ENCODE results near the gene HPCAL1. TPM values are rescaled to one million over a fixed set of nuclear protein-coding genes. Genes with fewer than 3 reads are reported as not detected.

Gene HPCAL1
- total and polyA plus RNA-seq, 10 of the 15 experiments (the other 5 are each of a cell fraction or from before 2014, with no cell fraction given), result 0.40 to 12.8 (median 7.9) TPM

DNA sequence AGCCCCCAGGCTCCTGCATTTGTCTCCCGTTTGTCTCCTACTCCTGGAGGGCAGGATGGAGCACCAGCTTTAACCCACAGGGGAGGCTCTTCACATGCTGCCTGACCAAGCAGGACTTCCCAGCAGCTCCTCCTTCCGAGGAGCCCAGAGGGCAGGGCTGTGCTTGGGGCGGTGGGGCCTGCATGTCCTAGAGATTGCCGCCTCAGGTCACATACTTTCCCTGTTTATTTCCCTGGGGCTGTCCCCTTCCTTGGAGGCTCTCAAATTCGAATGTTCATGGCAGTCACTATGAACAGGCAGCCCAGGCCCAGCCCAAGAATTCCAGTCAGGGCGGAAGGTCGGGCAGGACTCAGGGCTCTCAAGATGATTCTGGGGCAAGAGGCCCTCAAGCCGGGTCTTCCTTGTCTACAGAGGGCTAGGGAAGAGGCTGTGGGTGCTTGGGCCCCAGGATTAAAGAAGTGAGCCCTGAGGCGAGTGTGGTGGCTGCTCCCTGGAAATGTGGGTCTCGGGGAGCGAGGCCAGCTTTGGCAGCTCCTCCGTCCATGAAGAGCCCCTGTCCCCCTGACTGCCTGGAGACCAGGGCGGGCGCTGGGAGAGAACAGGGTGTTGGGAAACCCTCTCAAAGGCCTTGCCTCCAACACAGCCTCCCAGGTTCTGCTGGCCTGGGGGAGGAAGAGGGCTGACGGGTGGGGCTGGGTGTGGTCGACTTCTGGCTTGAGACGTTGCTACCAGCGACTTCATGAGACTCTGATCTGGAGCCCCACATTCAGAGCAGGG, 48.9 kb upstream of the HPCAL1 start:
- POLR2A ChIA-PET, result no interaction called here
- Histone ChIP-seq H3K9me3 (replicated peaks; ENCODE audit: control insufficient read depth, insufficient read depth, low read length) (peaks cover 3% of the 10 kb centered on the region; the same call in 2 of the 3 replicates), H3K4me3 (no peak overlapping the region), H4K20me1 (ENCODE audit: control insufficient read depth, insufficient read depth) (no peaks in the 10 kb centered on the region), H3K27me3 (replicated peaks in 1 of 2; ENCODE audit: control insufficient read depth in 2 of 2, insufficient read depth in 2 of 2, low read length in 1 of 2) (peaks cover 0 to 3% of the 10 kb centered on the region in 2 experiments; a peak in 2 of 4 replicates), H3K4me1 (ENCODE audit: control insufficient read depth, insufficient read depth, low read length) (no peaks in the 10 kb centered on the region), H2AFZ (ENCODE audit: control insufficient read depth, low read depth, low read length) (no peak overlapping the region), H3K27ac (ENCODE audit: control insufficient read depth, insufficient read depth) (no peak overlapping the region), H3K9ac (ENCODE audit: control insufficient read depth, insufficient read depth, low read length) (no peak overlapping the region), H3K36me3 (ENCODE audit: control insufficient read depth in 2 of 2, insufficient read depth in 2 of 2, low read length in 1 of 2) (no peaks in the 10 kb centered on the region), H3K79me2 (ENCODE audit: control insufficient read depth, insufficient read depth, low read length) (no peaks in the 10 kb centered on the region), H3K4me2 (ENCODE audit: control insufficient read depth, insufficient read depth) (no peak overlapping the region)
- SMC1A ChIA-PET (ENCODE audit: uncharacterized antibody, unreplicated experiment), result no interaction called here
- DNase-seq (ENCODE audit: low read depth, low spot score) (no peak), ATAC-seq (no peak), FAIRE-seq (no peak)
- 47% methylated on average over 18 of the region's 18 CpGs for WGBS (ENCODE audit: insufficient coverage, insufficient replicate concordance, low lambda C conversion rate, missing lambda C conversion rate)
- intact Hi-C loops (cut with micrococcal nuclease; ENCODE audit: unreplicated experiment), result no loop called here
- no peak for TF ChIP-seq ZZZ3 (IDR thresholded peaks at IDR 0.05; ENCODE audit: control insufficient read depth, insufficient read length, low read depth)
- TF ChIP-seq KLF5 (IDR thresholded peaks at IDR 0.05; ENCODE audit: partially characterized antibody), result no peak
- no peak for TF ChIP-seq CHD2 (IDR thresholded peaks at IDR 0.05; ENCODE audit: borderline replicate concordance, low read depth, low read length)
- TF ChIP-seq, protein P1, sequence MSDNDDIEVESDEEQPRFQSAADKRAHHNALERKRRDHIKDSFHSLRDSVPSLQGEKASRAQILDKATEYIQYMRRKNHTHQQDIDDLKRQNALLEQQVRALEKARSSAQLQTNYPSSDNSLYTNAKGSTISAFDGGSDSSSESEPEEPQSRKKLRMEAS (IDR thresholded peaks at IDR 0.05; ENCODE audit: low read depth, low read length), result no peak
- no peak for TF ChIP-seq CTCF (IDR thresholded peaks at IDR 0.05 in 2 of 3, conservative IDR thresholded peaks at IDR 0.05 in 1 of 3; ENCODE audit: control insufficient read depth in 2 of 3, extremely low read depth in 1 of 3, insufficient read depth in 1 of 3, low read depth in 3 of 3, low read length in 3 of 3)
- TF ChIP-seq POU2F2 (IDR thresholded peaks at IDR 0.05; ENCODE audit: borderline replicate concordance, low read depth, low read length), result no peak
- TF ChIP-seq NRF1 (conservative IDR thresholded peaks at IDR 0.05; ENCODE audit: low read depth, low read length), result no peak
- TF ChIP-seq TARDBP (IDR thresholded peaks at IDR 0.05; ENCODE audit: borderline replicate concordance), result no peak
- CTCF ChIA-PET, result no interaction called here
- BruUV-seq (replicated peaks), result no TSS peak
- in situ Hi-C loops (cut with MboI), result no loop called here
- RAD21 ChIA-PET (ENCODE audit: unreplicated experiment), result no interaction called here
